Central memory CD8-positive, alpha-beta T cell (primary cell): ENCODE results near the gene PRR33.
A peak's percentile ranks its signal among the peaks of the same experiment; 100 is the strongest.
"Not testable (repeated sequence)": the region's sequence is repeated elsewhere in the genome, so short reads cannot be mapped to it uniquely, and the experiment has no call there.

Experiments used
- ATAC-seq: fragments of 150-1000 bp; cut with Tn5 transposase; replicated peaks from 2 replicates; pipeline ENCODE4 v1.10.0; 2022; ENCODE audit warnings: mild to moderate bottlenecking, moderate FRiP score, moderate number of reproducible peaks; ENCODE audit not compliant: poor library complexity, severe bottlenecking; ENCODE audit errors: extremely low read depth
- DNase-seq, 2 donors: peaks; one replicate each; pipeline ENCODE4 v3.0.0; 2021; ENCODE audit warnings: low spot score in 2 of 2
- H3K27ac Mint-ChIP-seq: one replicate; pipeline ENCODE4 v1.8.0; 2022; ENCODE audit warnings: low read depth, mild to moderate bottlenecking, moderate library complexity, mixed read lengths
- H3K27me3 Mint-ChIP-seq: one replicate; pipeline ENCODE4 v1.8.0; 2022; ENCODE audit warnings: mixed read lengths
- H3K36me3 Mint-ChIP-seq: one replicate; pipeline ENCODE4 v1.8.0; 2022; ENCODE audit warnings: mild to moderate bottlenecking, moderate library complexity, mixed read lengths; ENCODE audit not compliant: insufficient read depth
- H3K4me1 Mint-ChIP-seq: one replicate; pipeline ENCODE4 v1.8.0; 2022; ENCODE audit warnings: mixed read lengths
- H3K4me3 Mint-ChIP-seq: one replicate; pipeline ENCODE4 v1.8.0; 2022; ENCODE audit warnings: mild to moderate bottlenecking, moderate library complexity, mixed read lengths
- H3K9me3 Mint-ChIP-seq: one replicate; pipeline ENCODE4 v1.8.0; 2022; ENCODE audit warnings: mixed read lengths

PRR33 gene

GRCh38 chr11:1891831-1892115, at the start of gene PRR33:
PRR33 (minus strand) TSS chr11:1891895; CDS start chr11:1890584, 1,311 bp downstream.
- H3K9me3 Mint-ChIP-seq: no peaks in the 10 kb centered on the region
- no peak for ATAC-seq

GRCh38 chr11:1939788-1940187, 48.1 kb upstream of the PRR33 start:
- peak overlapping the region; percentile 58 for H3K27ac Mint-ChIP-seq
- H3K27me3 Mint-ChIP-seq, H3K36me3 Mint-ChIP-seq, DNase-seq, ATAC-seq, H3K4me1 Mint-ChIP-seq, H3K9me3 Mint-ChIP-seq, H3K4me3 Mint-ChIP-seq: not testable (repeated sequence)

More at GRCh38 chr11:1891831-1892115, at the start of gene PRR33:
- H3K27ac Mint-ChIP-seq: no peak within 1 kb of the TSS
- DNase-seq: no peak
- H3K27me3 Mint-ChIP-seq: no peaks in the 10 kb centered on the region
- peaks cover 17% of the 10 kb centered on the region for H3K36me3 Mint-ChIP-seq
- H3K4me1 Mint-ChIP-seq: peaks cover 18% of the 10 kb centered on the region
- H3K4me3 Mint-ChIP-seq: no peak within 1 kb of the TSS

- ATAC-seq (no peak), DNase-seq (no peak)
- no peak overlapping the region for H3K27ac Mint-ChIP-seq
- no peaks in the 10 kb centered on the region for H3K9me3 Mint-ChIP-seq
- H3K4me3 Mint-ChIP-seq: no peak overlapping the region
- H3K4me1 Mint-ChIP-seq: peaks cover 6% of the 10 kb centered on the region
- H3K36me3 Mint-ChIP-seq: peaks cover 7% of the 10 kb centered on the region
- no peaks in the 10 kb centered on the region for H3K27me3 Mint-ChIP-seq
These were observed 47.4 kb upstream of the PRR33 start for GRCh38 chr11:1939006-1939625.

GRCh38 chr11:1938343-1939005, 46.8 kb upstream of the PRR33 start:
- Mint-ChIP-seq H3K4me1 (peaks cover 6% of the 10 kb centered on the region), H3K27me3 (no peaks in the 10 kb centered on the region), H3K27ac (no peak overlapping the region), H3K36me3 (peaks cover 9% of the 10 kb centered on the region), H3K4me3 (no peak overlapping the region), H3K9me3 (no peaks in the 10 kb centered on the region)
- no peak for ATAC-seq
- no peak for DNase-seq

DNA sequence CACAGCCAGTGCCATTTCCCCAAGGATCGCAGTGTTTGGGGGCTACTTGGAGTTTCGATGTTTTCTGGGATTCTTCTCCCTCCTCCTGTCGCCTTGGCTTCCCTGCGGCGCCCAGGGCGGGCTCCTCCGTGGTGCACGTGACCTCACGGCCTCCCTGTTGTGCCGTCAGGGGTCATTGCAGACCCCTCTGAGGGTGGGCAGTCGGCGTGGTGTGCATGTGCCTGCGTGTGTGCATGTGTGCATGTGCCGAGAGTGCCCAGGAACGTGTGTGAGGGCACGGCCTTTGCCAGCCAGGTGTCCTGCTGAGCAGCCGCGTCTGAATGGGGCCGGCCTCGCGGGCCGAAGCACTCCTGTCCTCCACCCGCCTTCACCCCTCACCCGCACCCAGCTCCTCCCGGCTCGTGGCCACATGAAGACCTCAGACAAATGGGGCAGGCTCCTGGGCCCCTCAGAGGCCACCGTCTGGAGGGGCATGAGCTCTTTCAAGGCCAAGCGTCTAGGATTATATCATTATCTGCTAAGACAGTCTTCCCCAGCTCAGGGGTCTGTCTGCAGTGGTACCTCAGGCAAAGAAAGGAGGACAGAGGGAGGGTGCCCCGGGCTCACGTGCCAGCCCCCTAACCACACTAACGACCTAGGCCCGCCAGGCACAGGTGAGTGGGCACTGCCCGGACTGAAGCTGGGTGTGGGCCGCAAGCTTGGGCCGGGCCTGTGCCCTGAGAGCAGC, 46.1 kb upstream of the PRR33 start:
- DNase-seq: no peak
- Mint-ChIP-seq H3K9me3 (no peaks in the 10 kb centered on the region), H3K4me3 (no peak overlapping the region), H3K27ac (no peak overlapping the region), H3K36me3 (peaks cover 9% of the 10 kb centered on the region), H3K4me1 (peaks cover 6% of the 10 kb centered on the region), H3K27me3 (no peaks in the 10 kb centered on the region)
- no peak for ATAC-seq

GRCh38 chr11:1936781-1937615, 45.3 kb upstream of the PRR33 start:
- peaks cover 9% of the 10 kb centered on the region for H3K36me3 Mint-ChIP-seq
- H3K27me3 Mint-ChIP-seq: no peaks in the 10 kb centered on the region
- H3K4me1 Mint-ChIP-seq: peaks cover 6% of the 10 kb centered on the region
- H3K4me3 Mint-ChIP-seq: no peak overlapping the region
- ATAC-seq (no peak), DNase-seq (no peak)
- H3K27ac Mint-ChIP-seq: no peak overlapping the region
- no peaks in the 10 kb centered on the region for H3K9me3 Mint-ChIP-seq

DNA sequence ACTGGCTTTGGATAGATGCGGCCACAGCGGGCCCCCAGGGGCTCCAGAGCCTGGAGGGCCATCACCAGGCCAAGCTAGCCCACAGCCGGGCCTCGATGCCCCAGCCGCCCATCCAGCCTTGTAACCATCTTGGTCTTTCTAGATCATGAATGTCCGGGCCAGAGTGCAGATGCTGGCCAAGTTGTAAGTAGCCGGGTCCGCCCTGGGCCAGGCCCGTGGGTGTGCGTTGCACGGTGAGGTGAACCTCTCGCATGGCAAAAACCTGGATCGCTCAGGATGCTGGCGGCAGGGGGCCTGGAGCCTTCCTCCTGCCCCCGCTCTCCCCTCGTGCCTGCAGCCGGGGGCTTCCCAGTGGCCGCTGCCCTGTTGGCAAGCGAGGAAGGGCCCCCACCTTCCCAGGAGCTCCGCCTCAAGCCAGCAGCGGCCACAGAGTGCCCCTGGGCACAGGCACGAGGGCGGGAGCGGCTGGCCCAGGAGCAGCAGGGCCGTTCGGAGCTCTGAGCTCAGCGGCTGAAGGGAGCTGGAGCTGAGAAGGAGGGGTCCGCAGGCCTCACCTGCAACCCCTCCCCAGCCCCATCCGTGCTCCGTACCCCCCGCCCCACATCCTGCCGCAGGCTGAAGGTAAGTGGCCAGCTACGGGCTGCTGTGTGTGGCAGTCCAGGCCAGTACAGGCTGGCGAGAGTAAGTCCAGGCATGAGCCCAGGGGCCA, 44.5 kb upstream of the PRR33 start:
- no peaks in the 10 kb centered on the region for H3K9me3 Mint-ChIP-seq
- ATAC-seq: no peak
- H3K4me1 Mint-ChIP-seq: peaks cover 6% of the 10 kb centered on the region
- no peaks in the 10 kb centered on the region for H3K27me3 Mint-ChIP-seq
- H3K4me3 Mint-ChIP-seq: no peak overlapping the region
- H3K36me3 Mint-ChIP-seq: peaks cover 9% of the 10 kb centered on the region
- DNase-seq: no peak
- H3K27ac Mint-ChIP-seq: no peak overlapping the region

DNA sequence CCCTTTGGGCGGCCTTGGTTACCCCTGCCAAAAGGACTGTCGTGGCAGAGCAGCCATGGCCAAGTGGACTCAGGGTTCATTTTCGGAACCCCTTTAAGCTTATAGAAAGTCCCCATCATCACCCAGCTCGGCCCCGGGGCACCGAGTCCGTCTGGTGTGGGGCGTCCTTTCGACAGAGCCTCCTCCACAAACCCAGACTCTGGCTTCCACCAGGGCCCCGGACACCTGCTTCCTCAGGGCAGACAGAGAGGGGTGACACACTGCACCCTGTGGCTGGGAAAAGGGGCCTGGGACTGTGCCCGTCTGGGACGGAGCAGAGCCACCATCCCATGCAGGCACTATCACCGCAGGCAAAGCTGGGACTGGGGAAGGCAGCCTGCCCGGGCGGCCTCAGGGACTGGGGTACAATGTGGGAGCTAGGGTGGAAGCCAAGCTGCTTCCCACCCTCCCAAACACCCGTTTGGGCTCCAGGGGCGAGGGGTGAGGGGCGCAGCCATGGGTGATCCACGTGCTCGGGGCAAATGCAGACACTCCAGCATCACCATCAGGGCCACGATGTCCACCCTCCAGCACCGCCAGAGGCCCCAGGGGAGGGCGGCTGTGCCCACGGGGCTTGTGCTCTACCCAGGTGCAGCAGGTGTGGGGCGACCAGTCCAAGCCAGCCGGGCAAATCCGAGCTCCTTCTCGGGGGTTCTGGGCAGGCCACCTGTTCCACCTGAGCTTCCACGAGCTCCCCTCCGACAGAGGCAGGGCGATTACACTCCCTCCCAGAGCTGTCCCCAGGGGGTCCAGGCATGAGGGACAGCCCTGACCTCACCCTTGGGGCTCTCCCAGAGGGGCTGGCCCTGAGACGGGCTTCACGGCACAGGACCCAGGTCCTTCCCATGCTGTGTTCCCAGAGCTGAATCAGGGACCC, 43.7 kb upstream of the PRR33 start:
- DNase-seq (no peak), ATAC-seq (no peak)
- H3K36me3 Mint-ChIP-seq: peaks cover 9% of the 10 kb centered on the region
- H3K4me3 Mint-ChIP-seq: no peak overlapping the region
- H3K27me3 Mint-ChIP-seq: no peaks in the 10 kb centered on the region
- no peaks in the 10 kb centered on the region for H3K9me3 Mint-ChIP-seq
- H3K27ac Mint-ChIP-seq: no peak overlapping the region
- H3K4me1 Mint-ChIP-seq: peaks cover 6% of the 10 kb centered on the region

- H3K4me3 Mint-ChIP-seq: no peak overlapping the region
- no peaks in the 10 kb centered on the region for H3K9me3 Mint-ChIP-seq
- peaks cover 9% of the 10 kb centered on the region for H3K36me3 Mint-ChIP-seq
- DNase-seq (no peak), ATAC-seq (no peak)
- H3K27ac Mint-ChIP-seq: no peak overlapping the region
- peaks cover 6% of the 10 kb centered on the region for H3K4me1 Mint-ChIP-seq
- no peaks in the 10 kb centered on the region for H3K27me3 Mint-ChIP-seq
These were observed 42.9 kb upstream of the PRR33 start for GRCh38 chr11:1934335-1935155.

- H3K27me3 Mint-ChIP-seq: no peaks in the 10 kb centered on the region
- H3K4me3 Mint-ChIP-seq: no peak overlapping the region
- no peak overlapping the region for H3K27ac Mint-ChIP-seq
- H3K36me3 Mint-ChIP-seq: peaks cover 7% of the 10 kb centered on the region
- DNase-seq (no peak), ATAC-seq (no peak)
- no peaks in the 10 kb centered on the region for H3K4me1 Mint-ChIP-seq
- H3K9me3 Mint-ChIP-seq: no peaks in the 10 kb centered on the region
These were observed 42.0 kb upstream of the PRR33 start for GRCh38 chr11:1933416-1934334.
